K562 (cell line): ENCODE results near the gene DLGAP1. TPM values are rescaled to one million over a fixed set of nuclear protein-coding genes. Genes with fewer than 3 reads are reported as not detected.

Experiments used
- ATF1 ChIP-seq, 2 experiments: fragments of 450-650 bp in 1 of 2; IDR thresholded peaks; 2 replicates each; pipeline ENCODE4 v1.6.1; 2016; ENCODE audit warnings: missing compliant biosample characterization in 1 of 2, missing genetic modification characterization in 1 of 2
- DEAF1 ChIP-seq: fragments of 450-650 bp; formaldehyde crosslinking; IDR thresholded peaks from 2 replicates; pipeline ENCODE4 v1.4.0; 2020; ENCODE audit warnings: mild to moderate bottlenecking, moderate library complexity
- DNMT1 ChIP-seq: fragments of 450-650 bp; IDR thresholded peaks from 2 replicates; pipeline ENCODE4 v1.6.1; 2016; ENCODE audit warnings: antibody characterized with exemption, mild to moderate bottlenecking
- DPF2 ChIP-seq: fragments of 450-650 bp; IDR thresholded peaks from 2 replicates; pipeline ENCODE4 v1.6.1; 2016
- JUND ChIP-seq, 2 experiments: IDR thresholded peaks; 2 replicates in 1 of 2; 3 replicates in 1 of 2; pipeline ENCODE4 v1.6.1; 2011; ENCODE audit warnings: borderline replicate concordance in 2 of 2, low read depth in 2 of 2, low read length in 2 of 2, improper control_type of control experiment in 1 of 2, missing biosample characterization in 1 of 2, missing genetic modification characterization in 1 of 2, missing genetic modification reagents in 1 of 2
- NFIX ChIP-seq: fragments of 250-450 bp; sonication (Bioruptor Pico); IDR thresholded peaks from 2 replicates; pipeline ENCODE4 v1.4.0; 2020; ENCODE audit warnings: low read depth, mild to moderate bottlenecking, moderate library complexity
- POLR3A ChIP-seq: IDR thresholded peaks from 2 replicates; pipeline ENCODE4 v1.6.1; 2011; ENCODE audit warnings: borderline replicate concordance, mild to moderate bottlenecking, moderate library complexity; ENCODE audit not compliant: insufficient read length, insufficient read depth; ENCODE audit errors: extremely low read depth
- REST ChIP-seq, 2 experiments: fragments of 450-650 bp; formaldehyde crosslinking in 1 of 2; IDR thresholded peaks; 2 replicates each; pipeline versions ENCODE4 v1.4.0 to v1.6.1; 2014 to 2020; ENCODE audit warnings: mild to moderate bottlenecking in 2 of 2, borderline replicate concordance in 1 of 2, low read depth in 1 of 2
- SMAD3 ChIP-seq: fragments of 450-650 bp; formaldehyde crosslinking; conservative IDR thresholded peaks from 2 replicates; pipeline ENCODE4 v1.4.0; 2020; ENCODE audit warnings: mild to moderate bottlenecking
- SMARCE1 ChIP-seq: fragments of 450-650 bp; IDR thresholded peaks from 2 replicates; pipeline ENCODE4 v1.7.1; 2016; ENCODE audit warnings: mild to moderate bottlenecking
- TBP ChIP-seq: optimal IDR thresholded peaks from 2 replicates; pipeline ENCODE3; 2011; ENCODE audit warnings: low read depth, low read length, improper control_type of control experiment
- polyA plus RNA-seq, 8 experiments: library from polyadenylated mRNA; depleted of rRNA in 4 of 8; stranded (reverse) in 5 of 8; unstranded in 3 of 8; fragments of >200 nt; fragmentation: Nextera tagmentation in 2 of 8; fragmentation: Illumina TruSeq in 1 of 8; extraction: Ambion mirVana in 2 of 8; extraction: Trizol in 1 of 8; gene quantifications; 2 replicates each; pipeline versions ENCODE4 v1.2.1 to v1.2.3, GENCODE V29; 2011 to 2014; ENCODE audit warnings: inconsistent platforms in 1 of 8, missing spikeins in 1 of 8
- total RNA-seq, 7 experiments: library from RNA; depleted of rRNA in 6 of 7; stranded (reverse); fragments of >200 nt in 6 of 7; fragmentation: Illumina TruSeq in 2 of 7; extraction: Trizol in 2 of 7; gene quantifications; 2 replicates each; pipeline versions ENCODE4 v1.2.1 to v1.2.3, GENCODE V29; 2011 to 2021; ENCODE audit warnings: low replicate concordance in 1 of 7

The DLGAP1 gene
- total and polyA plus RNA-seq, 9 of the 15 experiments (the other 6 are each of a cell fraction or from before 2014, with no cell fraction given) = 0.04 to 0.22 (median 0.08) TPM

- TF ChIP-seq POLR3A (no peak), DEAF1 (CRISPR knock-in tag) (0 out of 2 replicates have a peak, but pooled peaks have one; percentile 15), SMARCE1 (0 out of 2 replicates have a peak, but pooled peaks have one; percentile 17), DPF2 (peak; percentile 56; the same call in 1 of the 2 replicates), TBP (no peak), ATF1 (CRISPR knock-in tag; IDR thresholded peaks at IDR 0.05) (no peak), ATF1 (tag; IDR thresholded peaks at IDR 0.05) (0 out of 2 replicates have a peak, but pooled peaks have one; percentile 6), DNMT1 (no peak), REST (IDR thresholded peaks at IDR 0.05; ENCODE audit: borderline replicate concordance) (peak; percentile 38; the same call in 1 of the 2 replicates), REST (CRISPR knock-in tag; IDR thresholded peaks at IDR 0.05; ENCODE audit: low read depth) (no peak), JUND (IDR thresholded peaks at IDR 0.05; ENCODE audit: borderline replicate concordance, low read depth, low read length) (no peak), JUND (tag; IDR thresholded peaks at IDR 0.05; ENCODE audit: borderline replicate concordance, low read depth, low read length) (0 out of 3 replicates have a peak, but pooled peaks have one; percentile 21), SMAD3 (CRISPR knock-in tag) (no peak), NFIX (CRISPR knock-in tag) (no peak)
Observed at GRCh38 chr18:3481696-3482210, 973.4 kb downstream of the DLGAP1 start (continued).
